Hematopoietic multipotent progenitor cell (in vitro differentiated cells): ENCODE data around the gene PARP6. TPM values are rescaled to one million over a fixed set of nuclear protein-coding genes. Genes with fewer than 3 reads are reported as not detected.
A peak's percentile ranks its signal among the peaks of the same experiment; 100 is the strongest.
"Not testable (repeated sequence)": the region's sequence is repeated elsewhere in the genome, so short reads cannot be mapped to it uniquely, and the experiment has no call there.

Source experiments
- DNase-seq, 3 donors: peaks; one replicate each; pipeline ENCODE4 v3.0.0-alpha.2; 2011 to 2015; ENCODE audit warnings: low read depth in 2 of 3, low spot score in 2 of 3
- total RNA-seq: library from RNA; depleted of rRNA; stranded (reverse); fragments of >200 nt; gene quantifications from one replicate; pipeline ENCODE4 v1.2.3, GENCODE V29; 2012

The PARP6 gene
- total RNA-seq, 1 donor, result 39.6 TPM

DNA sequence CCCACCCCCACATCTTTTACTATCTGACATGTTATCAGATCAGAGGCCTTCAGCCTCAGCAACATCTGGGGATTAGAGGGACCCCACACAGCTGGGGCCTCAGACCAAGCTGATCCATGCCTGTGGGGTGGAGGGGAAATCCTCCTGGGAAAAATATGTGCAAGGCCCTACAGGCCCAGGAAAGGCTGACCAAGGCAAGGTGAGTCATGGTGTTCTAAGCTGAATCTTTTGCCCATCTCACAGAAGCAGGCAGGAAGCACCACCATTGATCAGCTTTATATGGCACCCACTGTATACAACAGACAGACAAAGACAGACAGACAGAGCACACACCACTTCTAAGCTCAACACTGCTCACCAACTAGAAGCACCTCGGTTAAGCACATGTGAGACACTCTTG, 12.4 kb upstream of the PARP6 start:
- no peak for DNase-seq

DNA sequence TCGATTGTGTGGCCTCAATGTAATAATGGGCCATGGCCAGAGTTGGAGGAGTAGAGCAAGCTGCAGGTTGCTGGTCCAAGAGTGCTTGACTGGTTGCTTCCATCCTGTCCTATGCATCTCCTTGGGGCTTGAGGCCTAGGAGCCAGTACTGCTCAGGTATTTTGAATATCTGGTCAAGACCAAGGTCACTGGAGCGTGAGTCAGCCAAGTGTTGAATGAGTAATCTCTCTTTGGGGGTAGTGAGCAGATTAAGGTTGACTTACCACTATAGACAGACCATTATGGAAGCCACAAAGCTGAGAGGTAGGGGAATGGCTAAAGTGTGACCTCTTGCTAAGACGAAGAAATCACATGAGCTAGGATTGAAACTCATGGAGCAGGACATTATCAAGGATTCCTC, 9.4 kb upstream of the PARP6 start:
- no peak for DNase-seq

DNA sequence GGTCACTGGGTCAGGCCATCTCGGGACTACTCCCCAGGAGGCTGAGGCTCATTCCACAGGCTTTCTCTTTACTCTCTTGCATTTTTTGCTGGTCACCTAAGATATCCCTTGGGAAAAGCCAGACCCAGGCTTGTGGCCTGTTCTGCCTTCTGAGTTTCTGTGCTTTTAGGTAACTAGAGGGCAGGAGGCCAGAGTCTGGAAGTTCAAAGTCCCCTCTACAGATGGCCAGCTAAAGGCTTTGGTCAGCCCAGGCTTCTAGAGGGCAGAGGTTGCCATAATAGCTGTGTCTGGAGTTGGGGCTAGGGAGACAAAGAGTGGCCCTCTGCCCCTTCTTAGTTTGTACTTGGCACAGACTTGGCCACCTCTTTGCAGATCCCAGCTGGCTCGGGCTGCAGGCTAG, 8.4 kb upstream of the PARP6 start:
- no peak for DNase-seq

DNA sequence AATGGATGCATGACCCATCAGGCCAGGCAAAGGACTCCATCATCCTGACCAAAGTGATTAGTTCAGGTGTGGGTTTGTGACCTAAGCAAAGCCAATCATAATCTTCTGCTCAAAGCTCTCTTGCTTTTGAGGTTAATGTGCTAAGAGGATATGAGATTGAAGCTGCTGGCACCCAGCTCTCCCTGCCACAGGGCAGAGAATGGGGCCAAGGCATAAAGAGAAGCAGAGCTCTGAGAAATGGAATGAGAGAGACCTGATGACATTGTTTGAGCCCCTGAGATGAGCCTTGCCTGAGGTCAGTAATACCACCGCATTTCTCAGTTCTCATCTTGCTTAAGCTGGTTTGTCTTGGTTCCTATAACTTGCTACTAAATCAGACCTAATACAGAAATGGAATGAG, 6.4 kb upstream of the PARP6 start:
- DNase-seq, result no peak

DNA sequence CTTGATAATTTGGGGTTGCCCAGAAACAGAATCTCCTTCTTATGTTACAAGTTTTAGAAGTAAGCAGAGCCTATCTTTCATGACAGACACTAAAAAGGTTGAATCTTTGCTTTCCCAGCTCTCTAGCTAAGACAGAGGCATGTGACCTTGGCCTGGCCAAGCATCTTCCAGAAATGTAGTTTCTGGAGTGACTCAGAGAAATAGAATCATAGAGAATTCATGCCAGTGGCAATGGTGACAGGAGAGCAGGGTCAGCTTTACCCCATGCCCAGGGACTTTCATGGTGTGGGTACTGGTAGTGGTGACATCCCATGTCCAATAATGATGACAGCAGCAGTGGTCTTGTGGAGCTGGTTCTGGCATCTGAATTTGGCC, 4.0 kb upstream of the PARP6 start:
- no peak for DNase-seq

DNA sequence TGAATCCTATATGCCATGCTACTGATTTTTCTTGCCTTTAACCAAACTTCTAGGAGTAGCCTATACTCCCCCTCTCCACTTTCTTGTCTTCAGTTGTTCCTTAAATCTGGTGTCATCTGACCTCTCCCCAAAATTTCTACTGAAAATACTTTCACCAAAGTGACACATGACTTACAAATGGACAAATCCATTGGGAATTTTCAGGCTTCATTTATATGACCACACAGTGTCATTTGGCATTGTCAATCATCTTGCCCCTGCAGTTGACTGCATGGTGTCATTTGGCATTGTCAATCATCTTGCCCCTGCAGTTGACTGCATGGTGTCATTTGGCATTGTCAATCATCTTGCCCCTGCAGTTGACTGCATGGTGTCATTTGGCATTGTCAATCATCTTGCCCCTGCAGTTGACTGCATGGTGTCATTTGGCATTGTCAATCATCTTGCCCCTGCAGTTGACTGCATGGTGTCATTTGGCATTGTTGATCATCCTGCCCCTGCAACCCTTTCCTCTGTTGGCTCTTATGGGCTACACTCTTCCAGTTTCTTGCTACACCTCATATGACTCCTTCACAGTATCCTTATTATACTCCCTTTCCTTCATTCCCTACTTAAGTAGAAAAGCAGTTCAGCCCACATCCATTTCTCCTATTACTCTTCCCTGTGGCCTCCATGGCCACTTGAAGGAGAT, 3.4 kb upstream of the PARP6 start:
- not testable (repeated sequence) for DNase-seq

DNA sequence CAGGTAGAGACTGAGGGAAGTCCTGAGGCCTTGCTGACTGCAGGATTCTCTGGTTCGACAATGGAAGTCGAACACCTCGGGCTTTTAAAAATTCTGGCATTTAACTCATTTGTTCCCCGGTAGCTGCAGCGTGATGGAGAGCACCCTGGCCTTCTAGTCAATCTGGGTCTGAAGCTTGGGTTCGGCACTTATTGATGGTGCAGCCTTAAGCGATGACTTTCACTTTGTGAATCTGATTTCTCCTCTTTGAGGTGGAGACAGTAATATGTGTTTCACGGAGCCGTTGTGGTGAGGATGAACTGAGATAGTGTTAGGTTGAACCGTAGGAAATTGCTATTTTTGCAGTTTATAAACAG, 621 bp upstream of the PARP6 start:
- DNase-seq, result no peak

DNA sequence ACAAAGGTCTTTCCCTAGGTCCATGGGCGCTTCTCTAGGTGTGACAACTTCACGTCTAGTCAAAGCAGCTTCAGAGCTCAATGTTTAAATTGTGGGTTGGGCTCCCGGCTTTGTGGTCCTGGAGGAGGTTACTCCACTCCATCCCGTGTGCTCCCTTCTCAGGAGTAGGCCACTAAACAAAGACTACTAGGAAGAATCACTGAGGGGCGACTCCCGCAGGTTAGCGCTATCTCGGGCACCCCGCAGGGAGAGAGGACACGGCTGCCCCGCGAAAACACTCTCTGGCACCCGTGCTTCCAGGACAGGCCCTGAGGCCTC, 500 bp downstream of the PARP6 start:
- DNase-seq, result peak; percentile 3 to 9 (median 6)

DNA sequence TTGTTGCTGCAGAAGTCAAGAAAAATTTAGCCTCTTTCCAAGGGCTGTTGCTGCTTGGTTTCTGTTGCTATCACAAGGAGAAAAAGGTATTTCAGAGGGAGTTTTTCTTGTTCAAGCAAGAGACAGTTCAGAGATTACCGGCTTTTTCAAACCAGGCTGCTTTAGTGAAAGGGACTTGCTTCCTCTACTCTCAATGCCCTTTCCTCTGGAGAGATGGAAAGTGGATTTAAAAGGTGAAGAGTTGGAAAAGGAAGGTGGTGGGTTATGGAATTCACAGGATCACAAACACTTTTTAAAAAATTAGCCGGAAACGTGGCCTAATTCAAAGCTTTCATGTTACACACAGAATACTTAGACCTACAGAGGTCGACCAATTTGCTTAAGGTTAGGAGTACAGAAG, 1.1 kb downstream of the PARP6 start:
- no peak for DNase-seq

DNA sequence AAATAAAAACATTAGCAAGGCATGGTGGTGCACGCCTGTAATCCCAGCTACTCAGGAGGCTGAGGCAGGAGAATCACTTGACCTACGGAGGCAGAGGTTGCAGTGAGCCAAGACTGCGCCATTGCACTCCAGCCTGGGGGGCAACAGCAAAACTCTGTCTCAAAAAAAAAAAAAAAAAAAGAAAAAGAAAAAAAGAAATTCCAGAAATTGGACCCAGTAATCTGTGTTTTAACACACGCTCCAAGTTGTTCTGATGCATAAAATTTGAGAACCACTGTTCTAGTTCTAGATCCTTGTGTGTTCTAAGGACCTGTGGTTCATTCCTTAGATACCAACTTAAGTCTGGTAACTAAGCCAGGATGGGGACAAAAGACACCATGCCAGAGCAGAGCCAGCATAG, 2.6 kb downstream of the PARP6 start:
- no peak for DNase-seq

DNA sequence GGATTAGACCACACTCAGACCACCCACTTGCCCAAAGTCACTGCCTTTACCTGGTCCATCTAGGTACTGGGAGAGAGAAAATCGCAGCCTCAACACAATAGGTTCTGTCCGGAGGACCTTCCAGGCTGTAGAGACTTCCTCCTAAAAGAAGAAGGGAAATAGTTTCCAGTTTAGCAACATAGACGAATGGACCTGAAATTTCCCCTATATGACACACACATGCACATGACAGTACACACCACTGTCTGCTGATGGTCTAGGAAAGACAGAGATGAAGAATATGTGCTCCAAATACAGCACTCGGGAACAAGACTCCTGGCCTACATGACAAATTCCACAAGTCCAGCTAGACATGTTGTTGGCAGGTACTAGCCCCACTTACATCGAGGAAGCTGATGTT, 7.3 kb downstream of the PARP6 start:
- no peak for DNase-seq

DNA sequence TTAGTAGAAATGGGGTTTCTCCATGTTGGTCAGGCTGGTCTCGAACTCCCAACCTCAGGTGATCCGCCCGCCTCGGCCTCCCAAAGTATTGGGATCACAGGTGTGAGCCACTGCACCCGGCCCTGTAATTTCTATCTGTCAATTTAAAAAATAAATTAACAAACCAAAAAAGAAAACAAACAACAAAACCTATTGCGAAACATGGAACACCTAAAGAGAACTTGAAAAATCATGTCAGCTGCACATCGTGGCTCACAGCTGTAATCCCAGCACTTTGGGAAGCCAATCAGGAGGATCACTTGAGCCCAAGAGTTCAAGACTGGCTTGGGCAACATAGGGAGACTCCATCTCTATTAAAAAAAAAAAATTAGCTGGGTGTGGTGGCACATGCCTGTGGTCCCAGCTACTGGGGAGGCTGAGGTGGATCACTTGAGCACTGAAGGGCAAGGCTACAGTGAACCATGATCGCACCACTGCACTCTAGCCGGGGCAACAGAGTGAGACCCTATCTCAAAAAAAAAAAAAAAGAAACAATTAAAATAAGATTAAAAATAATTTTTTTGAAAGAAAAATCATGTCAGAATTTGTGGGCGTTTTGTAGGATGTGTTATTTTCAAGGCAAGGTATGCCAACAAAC, 19.6 kb downstream of the PARP6 start:
- DNase-seq, result no peak

DNA sequence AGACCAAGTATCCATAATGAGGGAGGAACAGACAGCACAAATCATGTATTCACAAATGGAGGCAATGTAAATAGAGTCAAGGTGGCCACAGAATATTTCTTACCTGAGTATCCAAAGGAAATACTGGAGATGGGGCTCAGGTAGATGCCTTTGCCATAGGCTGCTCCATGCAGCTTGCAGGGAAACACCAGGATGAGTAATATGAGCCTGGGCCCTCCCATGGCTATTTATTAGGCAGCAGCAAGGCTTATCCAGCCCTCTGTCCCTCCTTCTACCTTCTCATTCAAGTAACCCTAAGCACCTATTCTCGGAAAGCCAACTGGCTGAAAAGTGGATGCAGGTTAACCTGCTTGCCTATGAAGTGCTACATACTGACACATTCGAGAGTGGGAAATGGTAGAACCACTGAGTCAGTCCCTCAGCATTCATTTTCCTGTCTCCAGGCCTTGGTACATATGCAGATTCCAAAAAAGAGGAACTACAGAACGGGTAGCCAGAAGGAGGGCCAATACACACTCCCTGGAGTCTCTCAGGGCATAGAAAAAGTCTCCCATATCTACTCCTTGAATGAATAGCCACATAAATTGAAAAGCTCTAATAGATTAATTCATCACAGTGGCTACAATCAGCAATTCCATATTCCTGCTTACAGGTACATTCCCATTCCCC, 23.1 kb downstream of the PARP6 start:
- DNase-seq, result no peak

DNA sequence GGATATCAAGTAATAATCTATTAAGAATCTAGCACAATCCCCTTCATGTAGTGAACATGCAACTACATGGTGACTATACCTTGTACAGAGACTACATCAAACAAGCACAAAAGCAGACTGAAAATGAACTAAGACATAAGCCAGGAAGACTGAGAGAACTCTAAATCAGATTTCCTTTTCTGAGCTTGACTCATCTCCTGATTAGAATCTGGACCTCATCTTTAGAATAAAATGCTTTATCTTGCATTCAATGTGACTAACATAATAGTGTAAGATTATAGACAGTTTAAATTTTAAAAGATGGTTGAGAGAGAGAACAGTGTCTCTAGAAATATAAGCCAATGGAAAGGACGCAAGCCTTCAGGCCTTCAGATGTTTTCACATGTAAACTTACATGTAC, 23.8 kb downstream of the PARP6 start:
- DNase-seq, result no peak

DNA sequence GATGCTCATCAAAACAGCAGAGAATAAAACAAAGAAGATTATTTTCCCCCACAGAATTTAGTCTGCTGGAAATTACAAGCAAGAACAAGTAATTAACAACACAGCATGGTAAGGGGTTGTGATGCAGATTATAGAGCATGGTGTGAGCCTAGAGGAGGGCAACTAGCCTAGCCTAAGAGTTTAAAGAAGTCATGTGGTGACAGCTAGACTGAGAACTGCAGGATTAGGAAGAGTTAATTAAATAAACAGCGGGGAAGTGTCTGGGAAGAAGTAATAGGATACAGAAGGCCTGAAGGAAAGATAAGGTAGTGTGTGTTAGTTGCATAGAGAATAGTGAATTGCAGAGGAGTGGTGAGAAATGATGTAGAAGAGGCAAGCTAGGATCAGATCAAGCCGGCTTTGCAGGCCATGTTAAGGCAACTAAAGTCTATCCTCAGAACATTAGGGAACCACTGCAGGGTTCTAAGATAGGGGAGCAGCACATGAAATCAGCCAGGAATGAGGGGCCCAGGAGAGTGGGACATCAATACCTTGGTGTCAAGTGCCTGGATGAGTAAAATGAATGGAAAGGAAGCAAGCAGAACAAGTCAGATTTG, 29.5 kb downstream of the PARP6 start:
- no peak for DNase-seq

DNA sequence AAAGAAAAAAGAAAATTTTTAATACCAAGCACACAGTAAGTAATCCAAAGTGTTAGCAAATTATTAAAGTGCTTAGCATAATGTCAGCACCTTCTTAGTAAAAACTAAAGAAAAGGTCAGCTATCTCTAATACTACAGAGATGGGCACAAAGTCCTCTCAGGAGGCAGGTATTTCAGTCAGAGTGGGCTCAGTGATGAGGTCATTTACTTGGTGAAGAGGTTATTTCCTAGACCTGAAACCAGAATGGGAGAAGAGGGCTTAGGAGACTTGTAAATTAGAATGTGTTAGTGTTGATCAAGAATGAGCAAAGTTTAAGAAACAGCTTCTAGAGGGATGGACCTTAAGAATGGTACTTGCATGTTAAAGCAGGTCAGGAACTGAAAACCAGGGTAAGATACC, 32.7 kb downstream of the PARP6 start:
- DNase-seq, result no peak

DNA sequence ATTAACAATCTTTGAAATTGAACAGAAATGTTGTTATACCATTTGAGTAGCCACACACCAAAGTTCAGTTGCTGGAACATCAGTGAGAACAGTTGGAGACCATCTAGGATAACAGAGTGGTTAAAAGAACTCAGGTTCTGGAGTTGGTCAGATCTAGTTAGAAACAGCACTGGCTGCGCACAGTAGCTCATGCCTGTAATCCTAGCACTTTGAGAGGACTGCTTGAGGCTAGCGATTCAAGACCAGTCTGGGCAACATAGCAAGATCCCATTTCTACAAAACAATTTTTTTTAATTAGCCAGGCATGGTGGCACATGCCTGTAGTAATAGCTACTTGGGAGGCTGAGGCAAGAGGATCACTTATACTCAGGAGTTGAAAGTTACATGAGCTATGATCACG, 33.8 kb downstream of the PARP6 start:
- DNase-seq, result no peak

DNA sequence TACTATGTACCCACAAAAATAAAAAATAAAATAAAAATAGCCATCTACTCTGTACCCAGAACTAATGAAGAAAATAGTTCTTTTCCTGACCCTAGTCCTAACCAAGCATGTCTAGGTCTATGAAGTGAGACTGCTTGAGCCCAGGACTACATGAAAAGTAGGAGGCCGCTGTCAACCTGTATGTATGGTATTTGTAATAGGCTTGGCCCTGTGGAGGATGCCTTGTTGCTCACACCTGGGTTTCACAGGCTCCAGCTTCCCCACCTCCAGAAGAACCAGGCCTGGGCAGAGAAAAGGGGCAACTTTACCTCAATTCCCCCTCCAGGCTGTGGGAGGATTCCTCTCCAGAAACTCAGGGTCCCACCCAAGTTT, 34.5 kb downstream of the PARP6 start:
- DNase-seq, result no peak

DNA sequence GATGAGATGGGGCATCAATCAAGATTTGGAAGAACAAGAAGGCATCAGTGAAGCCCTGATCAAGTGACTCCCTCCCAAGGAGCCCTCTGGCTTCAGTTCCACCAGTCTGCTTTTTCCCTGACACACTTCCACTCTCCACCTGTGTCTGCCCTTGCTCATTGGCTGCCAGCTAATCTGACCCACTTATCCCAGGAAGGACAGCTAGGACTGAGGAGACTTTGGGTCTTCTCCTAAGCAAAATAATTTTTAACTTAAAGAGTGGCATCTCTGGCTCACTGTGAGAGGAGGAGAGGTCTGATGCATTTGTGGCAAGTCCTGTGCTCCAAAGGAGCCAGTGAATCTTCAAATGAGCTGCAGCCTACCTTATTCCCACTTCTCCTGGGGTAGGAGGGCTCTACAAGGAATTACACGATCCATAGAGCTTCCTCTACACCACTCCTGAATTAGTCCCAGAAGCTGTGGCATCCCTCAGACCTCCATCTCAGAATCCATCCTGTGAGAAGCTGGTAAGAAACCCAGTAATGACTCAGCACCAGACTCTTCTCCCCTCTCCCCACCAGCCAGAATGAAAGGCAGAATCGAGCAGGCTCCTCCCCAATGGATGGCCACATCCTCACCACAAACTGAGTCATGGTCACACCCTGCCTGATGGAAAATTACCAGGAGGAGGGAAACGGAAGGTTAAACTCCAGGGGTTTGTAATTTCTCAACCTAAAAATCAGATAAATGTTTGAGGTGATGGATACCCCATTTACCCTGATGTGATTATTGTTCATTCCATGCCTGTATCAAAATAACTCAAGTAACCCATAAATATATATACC, 35.1 kb downstream of the PARP6 start:
- DNase-seq, result peak in 2 of 3 donors; percentile 89 to 90

DNA sequence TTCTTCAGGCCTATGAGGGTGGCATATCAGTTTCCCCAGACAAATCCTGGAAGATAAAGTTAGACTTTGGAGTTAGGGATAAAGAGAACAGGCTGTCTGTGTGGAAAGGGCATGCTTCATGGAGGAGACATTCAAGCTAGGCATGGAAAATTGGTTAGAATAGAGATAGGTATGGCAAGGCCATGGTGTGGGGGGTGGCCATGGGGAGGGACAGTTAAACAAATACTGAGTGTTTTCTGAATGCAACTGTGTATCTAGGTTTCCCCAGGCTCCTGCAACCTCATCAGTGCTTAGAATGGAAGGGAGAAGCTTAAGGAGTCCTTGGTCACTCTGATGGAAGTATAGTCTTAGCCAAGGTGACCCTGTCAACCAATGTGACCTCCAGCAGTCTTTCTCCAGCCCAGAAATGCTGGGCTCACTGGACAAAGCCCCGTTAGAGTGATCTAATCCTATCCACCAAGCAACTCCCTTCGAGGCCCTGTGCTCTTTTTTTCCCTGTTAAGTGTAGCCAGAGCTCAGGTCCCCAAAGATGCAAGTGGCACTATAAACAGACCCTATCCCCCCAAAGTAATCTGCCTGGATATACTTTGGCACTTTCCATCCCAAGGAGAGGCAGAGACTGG, 35.9 kb downstream of the PARP6 start:
- no peak for DNase-seq

DNA sequence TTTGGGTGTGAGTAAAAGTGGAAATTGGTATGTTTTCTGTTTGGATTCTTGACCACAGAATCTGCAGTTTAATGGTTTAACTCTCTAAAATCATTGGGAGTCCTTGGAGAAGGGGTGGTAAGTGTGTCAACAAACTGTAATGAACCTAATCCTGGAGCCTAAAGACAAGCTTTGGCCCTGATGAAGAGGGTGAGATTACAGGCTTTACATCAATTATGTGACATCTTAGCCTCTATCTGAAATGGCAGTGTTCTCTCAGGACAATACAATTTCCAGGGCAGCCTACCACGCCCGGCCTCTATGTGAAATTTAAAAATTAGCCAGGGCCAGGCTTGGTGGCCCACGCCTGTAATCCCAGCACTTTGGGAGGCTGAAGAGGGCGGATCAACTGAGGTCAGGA, 37.1 kb downstream of the PARP6 start:
- no peak for DNase-seq
